ENCODE data around the gene MAD1L1. TPM values are rescaled to one million over a fixed set of nuclear protein-coding genes. Genes with fewer than 3 reads are reported as not detected.

The MAD1L1 gene
- total RNA-seq, 1 experiment from 2014 or later, result 38.5 TPM

DNA sequence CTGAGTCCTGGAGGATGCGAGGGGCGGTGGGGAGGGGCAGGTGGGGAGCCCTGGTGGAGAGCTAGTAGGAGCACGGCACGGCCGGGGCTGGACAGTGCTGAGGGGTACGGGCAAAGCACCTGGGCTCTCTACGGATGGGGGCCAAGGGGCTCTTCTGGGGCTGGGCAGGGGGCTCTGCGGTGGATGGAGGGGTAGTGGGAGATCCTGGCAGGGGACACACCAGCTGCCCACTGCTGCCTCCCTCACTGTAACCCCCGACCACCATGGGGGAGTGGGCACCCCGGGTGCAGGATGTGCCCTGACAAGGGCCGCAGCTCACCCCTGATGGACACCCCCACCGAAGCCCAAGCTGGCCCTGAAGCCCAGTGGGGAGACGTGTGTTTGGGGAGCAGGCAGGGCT is 359.3 kb downstream of the MAD1L1 start:
- Histone ChIP-seq H3K4me3 (replicated peaks in 1 of 2; ENCODE audit: low read depth in 1 of 2, low read length in 2 of 2) (no peak overlapping the region), H3K4me2 (ENCODE audit: low read length) (no peak overlapping the region), H4K20me1 (ENCODE audit: insufficient read depth) (no peaks in the 10 kb centered on the region), H3K4me1 (ENCODE audit: control insufficient read depth in 1 of 2, insufficient read depth in 2 of 2, low read length in 2 of 2) (peaks cover 0 to 7% of the 10 kb centered on the region in 2 experiments; a peak in 1 of 4 replicates), H2AFZ (ENCODE audit: low read depth, low read length, poor library complexity, severe bottlenecking) (no peak overlapping the region), H3K27ac (ENCODE audit: low read depth, low read length) (no peak overlapping the region), H3K79me2 (ENCODE audit: insufficient read depth, low read length) (no peaks in the 10 kb centered on the region), H3K27me3 (ENCODE audit: insufficient read depth, low read length) (no peaks in the 10 kb centered on the region), H3K36me3 (ENCODE audit: control insufficient read depth in 1 of 2, insufficient read depth in 2 of 2, low read length in 2 of 2) (no peaks in the 10 kb centered on the region), H3K9me2 (ENCODE audit: insufficient read depth) (no peaks in the 10 kb centered on the region), H3K9ac (ENCODE audit: low read length) (no peak overlapping the region), H3K9me3 (ENCODE audit: control insufficient read depth in 1 of 2, insufficient read depth in 1 of 2, low read depth in 1 of 2, low read length in 2 of 2) (peaks cover 2 to 3% of the 10 kb centered on the region in 2 experiments; a peak in 1 of 4 replicates)
- POLR2A ChIA-PET, result no interaction called here
- CTCF ChIA-PET, result no interaction called here
- no peak for TF ChIP-seq POLR2AphosphoS5 (IDR thresholded peaks at IDR 0.05; ENCODE audit: low read depth, low read length)
- no peak for TF ChIP-seq ZNF274 (IDR thresholded peaks at IDR 0.05; ENCODE audit: low read depth, low read length)
- ATAC-seq (no peak), DNase-seq (ENCODE audit: low read depth, low spot score) (no peak)
- BruUV-seq (replicated peaks), result no TSS peak
- RAD21 ChIA-PET (ENCODE audit: low non-redundant PET in 1 of 2, low total read pairs in 2 of 2, uncharacterized antibody in 2 of 2, unreplicated experiment in 2 of 2), result no interaction called here
- intact Hi-C loops (cut with micrococcal nuclease), result no loop called here

GRCh38 chr7:1873070-1873405 is 359.7 kb downstream of the MAD1L1 start:
- POLR2A ChIA-PET, result no interaction called here
- no peaks in the 10 kb centered on the region for H3K9me2 ChIP-seq (ENCODE audit: insufficient read depth)
- DNase-seq (ENCODE audit: low read depth, low spot score) (no peak), ATAC-seq (no peak)
- no peaks in the 10 kb centered on the region for H3K27me3 ChIP-seq (ENCODE audit: insufficient read depth, low read length)
- no peaks in the 10 kb centered on the region for H4K20me1 ChIP-seq (ENCODE audit: insufficient read depth)
- no peak overlapping the region for H2AFZ ChIP-seq (ENCODE audit: low read depth, low read length, poor library complexity, severe bottlenecking)
- no peak overlapping the region for H3K27ac ChIP-seq (ENCODE audit: low read depth, low read length)
- H3K4me3 ChIP-seq (replicated peaks in 1 of 2; ENCODE audit: low read depth in 1 of 2, low read length in 2 of 2), result no peak overlapping the region
- CTCF ChIA-PET, result no interaction called here
- no TSS peak for BruUV-seq (replicated peaks)
- H3K79me2 ChIP-seq (ENCODE audit: insufficient read depth, low read length), result no peaks in the 10 kb centered on the region
- H3K9ac ChIP-seq (ENCODE audit: low read length), result no peak overlapping the region
- RAD21 ChIA-PET (ENCODE audit: low non-redundant PET in 1 of 2, low total read pairs in 2 of 2, uncharacterized antibody in 2 of 2, unreplicated experiment in 2 of 2), result no interaction called here
- no peak overlapping the region for H3K4me2 ChIP-seq (ENCODE audit: low read length)
- H3K9me3 ChIP-seq (ENCODE audit: control insufficient read depth in 1 of 2, insufficient read depth in 1 of 2, low read depth in 1 of 2, low read length in 2 of 2), result peaks cover 0 to 1% of the 10 kb centered on the region in 2 experiments; a peak in 1 of 4 replicates
- intact Hi-C loops (cut with micrococcal nuclease), result no loop called here
- H3K4me1 ChIP-seq (ENCODE audit: control insufficient read depth in 1 of 2, insufficient read depth in 2 of 2, low read length in 2 of 2), result peaks cover 0 to 7% of the 10 kb centered on the region in 2 experiments; a peak in 1 of 4 replicates
- TF ChIP-seq CBX3 (IDR thresholded peaks at IDR 0.05; ENCODE audit: low read depth), result no peak
- no peak for TF ChIP-seq ELF1 (IDR thresholded peaks at IDR 0.05; ENCODE audit: borderline replicate concordance, low read depth)
- no peak for TF ChIP-seq POLR2A (IDR thresholded peaks at IDR 0.05; ENCODE audit: borderline replicate concordance, extremely low read depth, insufficient read depth, insufficient read length)
- TF ChIP-seq CEBPB (IDR thresholded peaks at IDR 0.05; ENCODE audit: low read depth), result no peak
- TF ChIP-seq TCF7L2 (IDR thresholded peaks at IDR 0.05; ENCODE audit: borderline replicate concordance, extremely low read depth, insufficient read depth, insufficient read length), result no peak
- no peak for TF ChIP-seq JUND (IDR thresholded peaks at IDR 0.05)
- TF ChIP-seq ZNF274 (IDR thresholded peaks at IDR 0.05; ENCODE audit: low read depth, low read length), result no peak
- H3K36me3 ChIP-seq (ENCODE audit: control insufficient read depth in 1 of 2, insufficient read depth in 2 of 2, low read length in 2 of 2), result no peaks in the 10 kb centered on the region
